Thoracic aorta (tissue), 2 donors: ENCODE results near the gene TMEM179. TPM values are rescaled to one million over a fixed set of nuclear protein-coding genes. Genes with fewer than 3 reads are reported as not detected.

Experiments used
- ATAC-seq: fragments of 150-250 bp; one replicate; pipeline ENCODE4 v1.8.0; 2017; ENCODE audit warnings: low read depth; ENCODE audit not compliant: insufficient number of reproducible peaks, low FRiP score
- DNase-seq: peaks from one replicate; pipeline ENCODE4 v3.0.0-alpha.2; 2020; ENCODE audit warnings: low spot score
- H3K27ac ChIP-seq, 2 donors: fragments of 200-600 bp; sonication (generic); 1 replicate in 1 of 2; 2 replicates in 1 of 2; pipeline ENCODE4 v1.5.1; 2016; ENCODE audit warnings: mild to moderate bottlenecking in 2 of 2, moderate library complexity in 2 of 2
- H3K27me3 ChIP-seq: fragments of 200-600 bp; sonication (generic); replicated peaks from 2 replicates; pipeline ENCODE4 v1.6.0; 2016; ENCODE audit warnings: mild to moderate bottlenecking; ENCODE audit not compliant: insufficient read depth
- H3K36me3 ChIP-seq: fragments of 200-600 bp; sonication (generic); one replicate; pipeline ENCODE4 v1.5.1; 2016
- H3K4me1 ChIP-seq, 2 donors: fragments of 200-600 bp; sonication (generic); 1 replicate in 1 of 2; 2 replicates in 1 of 2; pipeline versions ENCODE4 v1.5.1 to v1.6.0; 2016; ENCODE audit warnings: low read depth in 2 of 2, mild to moderate bottlenecking in 1 of 2; ENCODE audit not compliant: control insufficient read depth in 1 of 2
- H3K4me3 ChIP-seq: fragments of 200-600 bp; sonication (generic); 2 replicates; pipeline ENCODE4 v1.5.1; 2016; ENCODE audit warnings: mild to moderate bottlenecking
- H3K9me3 ChIP-seq: fragments of 200-600 bp; sonication (generic); 2 replicates; pipeline ENCODE4 v1.5.1; 2016
- total RNA-seq, 2 donors: library from RNA; depleted of rRNA; stranded (reverse); fragments of >200 nt; gene quantifications; one replicate each; pipeline versions ENCODE4 v1.1.0 to v1.2.3, GENCODE V29; 2016
- TF ChIP-seq, protein P1 (sequence below): fragments of 200-600 bp; sonication (generic); IDR thresholded peaks from one replicate; pipeline ENCODE4 v1.5.1; 2019; ENCODE audit warnings: antibody characterized with exemption

Gene TMEM179
- total RNA-seq, 2 donors from 2014 or later = not detected

DNA sequence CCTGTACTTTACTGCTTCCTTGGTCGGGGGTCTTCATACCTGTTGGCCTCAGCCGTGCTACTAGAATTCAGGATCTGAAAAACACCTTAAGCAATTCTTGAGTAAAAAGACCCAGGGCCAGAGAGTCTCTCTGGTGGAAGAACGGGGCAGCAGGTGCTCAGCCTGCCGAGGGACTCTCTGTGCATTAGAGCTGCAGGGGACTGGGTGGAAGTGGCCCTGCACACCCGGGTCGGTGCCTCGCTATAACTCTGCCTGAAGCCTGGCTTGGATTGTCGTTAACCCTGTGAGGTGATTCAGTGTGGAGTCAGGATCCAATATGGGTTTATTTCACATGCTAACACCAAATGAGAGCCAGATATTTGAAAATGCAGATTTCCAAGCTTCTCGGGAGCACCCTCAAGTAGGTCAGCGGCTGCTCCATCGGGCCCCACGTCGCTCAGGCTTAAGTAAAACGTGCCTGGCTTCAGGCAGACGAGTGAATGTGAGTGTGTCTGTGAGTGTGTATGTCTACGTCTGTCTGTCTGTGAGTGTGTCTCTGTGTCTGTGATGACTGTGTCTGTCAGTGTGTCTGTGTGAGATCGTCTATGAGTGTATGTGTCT, 60.1 kb downstream of the TMEM179 start:
- no peaks in the 10 kb centered on the region for H3K9me3 ChIP-seq
- ATAC-seq = no peak
- no peaks in the 10 kb centered on the region for H3K4me1 ChIP-seq
- TF ChIP-seq, protein P1, sequence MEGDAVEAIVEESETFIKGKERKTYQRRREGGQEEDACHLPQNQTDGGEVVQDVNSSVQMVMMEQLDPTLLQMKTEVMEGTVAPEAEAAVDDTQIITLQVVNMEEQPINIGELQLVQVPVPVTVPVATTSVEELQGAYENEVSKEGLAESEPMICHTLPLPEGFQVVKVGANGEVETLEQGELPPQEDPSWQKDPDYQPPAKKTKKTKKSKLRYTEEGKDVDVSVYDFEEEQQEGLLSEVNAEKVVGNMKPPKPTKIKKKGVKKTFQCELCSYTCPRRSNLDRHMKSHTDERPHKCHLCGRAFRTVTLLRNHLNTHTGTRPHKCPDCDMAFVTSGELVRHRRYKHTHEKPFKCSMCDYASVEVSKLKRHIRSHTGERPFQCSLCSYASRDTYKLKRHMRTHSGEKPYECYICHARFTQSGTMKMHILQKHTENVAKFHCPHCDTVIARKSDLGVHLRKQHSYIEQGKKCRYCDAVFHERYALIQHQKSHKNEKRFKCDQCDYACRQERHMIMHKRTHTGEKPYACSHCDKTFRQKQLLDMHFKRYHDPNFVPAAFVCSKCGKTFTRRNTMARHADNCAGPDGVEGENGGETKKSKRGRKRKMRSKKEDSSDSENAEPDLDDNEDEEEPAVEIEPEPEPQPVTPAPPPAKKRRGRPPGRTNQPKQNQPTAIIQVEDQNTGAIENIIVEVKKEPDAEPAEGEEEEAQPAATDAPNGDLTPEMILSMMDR = no peak
- no peaks in the 10 kb centered on the region for H3K27me3 ChIP-seq
- no peak overlapping the region for H3K4me3 ChIP-seq
- no peak overlapping the region for H3K27ac ChIP-seq
- DNase-seq = no peak
- H3K36me3 ChIP-seq = no peaks in the 10 kb centered on the region

DNA sequence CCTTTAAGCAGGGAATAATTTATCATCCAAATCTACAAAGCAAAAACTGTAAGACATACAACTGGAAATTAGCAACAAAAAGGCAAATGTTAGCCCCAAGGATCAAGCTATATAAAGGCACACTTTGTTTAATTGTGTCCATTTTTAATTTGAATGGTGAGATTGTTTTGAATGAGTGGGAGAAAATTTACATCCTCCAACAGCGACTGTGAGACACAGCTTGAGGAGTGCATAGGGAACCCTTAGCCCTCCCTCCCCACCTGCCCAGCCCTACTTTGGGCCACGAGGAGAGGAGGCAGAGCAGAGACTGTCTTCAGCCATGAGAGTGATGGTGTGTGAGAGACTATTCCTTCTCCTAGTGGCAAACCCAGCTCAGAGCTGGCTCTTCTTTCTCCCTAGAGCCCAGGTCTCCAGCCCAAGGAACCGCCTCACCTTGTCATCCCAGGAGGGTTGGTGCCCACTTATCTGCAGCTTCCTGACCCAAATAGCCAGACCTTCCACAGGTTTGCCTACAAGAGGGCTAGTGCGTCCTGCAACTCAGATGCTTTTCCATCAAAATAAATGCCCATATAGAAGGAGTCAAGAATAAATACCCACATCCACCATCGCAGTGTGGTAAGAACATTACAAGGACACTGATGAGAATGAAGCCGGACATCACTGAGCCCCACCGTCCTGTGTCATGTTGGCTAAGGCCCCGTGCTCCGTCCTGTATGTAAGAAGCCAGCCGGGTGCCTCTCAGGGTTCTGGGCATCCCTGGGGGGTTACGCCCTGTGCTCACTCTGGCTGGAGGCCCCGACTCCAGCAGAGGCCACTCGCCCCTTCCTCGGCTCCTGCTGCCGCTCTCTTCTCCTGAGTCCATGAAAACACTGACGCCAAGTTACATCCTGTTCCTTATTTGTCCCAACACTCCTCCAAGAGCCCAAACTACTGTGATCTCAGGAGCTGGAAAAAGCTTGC, 61.4 kb downstream of the TMEM179 start:
- no peak for ATAC-seq
- no peaks in the 10 kb centered on the region for H3K36me3 ChIP-seq
- TF ChIP-seq, protein P1 = no peak
- H3K4me1 ChIP-seq = no peaks in the 10 kb centered on the region
- DNase-seq = no peak
- H3K27me3 ChIP-seq = no peaks in the 10 kb centered on the region
- H3K9me3 ChIP-seq = no peaks in the 10 kb centered on the region
- H3K27ac ChIP-seq = no peak overlapping the region
- H3K4me3 ChIP-seq = no peak overlapping the region

DNA sequence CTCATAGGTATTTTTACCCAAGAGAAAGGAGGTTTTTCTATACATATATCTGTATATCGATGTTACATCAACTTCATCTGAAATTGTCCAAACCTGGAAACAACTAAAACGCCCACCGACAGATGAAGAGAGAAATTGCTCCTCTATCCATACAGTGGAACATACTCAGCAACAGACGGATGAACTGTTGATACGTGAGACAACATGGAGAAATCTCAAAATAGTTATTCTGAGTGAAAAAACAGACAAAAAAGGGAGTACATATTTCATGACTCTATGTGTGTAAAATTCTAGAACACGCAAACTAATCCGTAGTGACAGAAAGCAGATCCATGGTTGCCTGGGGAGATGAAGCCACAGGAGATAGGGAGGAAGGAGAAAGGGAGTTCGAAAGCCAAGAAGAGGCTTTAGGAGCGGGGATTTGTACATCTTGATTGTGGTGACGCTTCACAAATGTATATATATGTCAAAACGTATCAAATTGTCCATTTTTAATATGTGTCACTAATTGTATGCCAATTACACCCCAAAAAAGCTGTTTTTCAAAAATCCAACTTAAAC, 62.6 kb downstream of the TMEM179 start:
- no peak overlapping the region for H3K27ac ChIP-seq
- TF ChIP-seq, protein P1 = no peak
- no peaks in the 10 kb centered on the region for H3K9me3 ChIP-seq
- no peak for DNase-seq
- H3K4me1 ChIP-seq = no peaks in the 10 kb centered on the region
- no peaks in the 10 kb centered on the region for H3K36me3 ChIP-seq
- H3K27me3 ChIP-seq = no peaks in the 10 kb centered on the region
- H3K4me3 ChIP-seq = no peak overlapping the region
- no peak for ATAC-seq

Other genes starting within 250 kb of the TMEM179 start
- gene C14orf180, start 25.0 kb downstream of the TMEM179 start, total RNA-seq = 1 to 10 TPM; 1.1 to 5.1 TPM
- gene INF2, start 84.8 kb upstream of the TMEM179 start, total RNA-seq = 100 to 1,000 TPM; 124 to 162 TPM
- 10 to 100 TPM; 30.8 to 87.3 TPM for gene ADSS1, start 119.5 kb upstream of the TMEM179 start, total RNA-seq
- gene SIVA1, start 148.4 kb upstream of the TMEM179 start, total RNA-seq = 100 to 1,000 TPM; 218 to 320 TPM
- 100 to 1,000 TPM; 158 to 162 TPM for gene AKT1, start 191.0 kb upstream of the TMEM179 start, total RNA-seq
- gene ZBTB42, start 196.3 kb upstream of the TMEM179 start, total RNA-seq = 1 to 10 TPM; 3.2 to 4.4 TPM